ENCODE results near the gene IGSF3. TPM values are rescaled to one million over a fixed set of nuclear protein-coding genes. Genes with fewer than 3 reads are reported as not detected.

Gene IGSF3
- total and polyA plus RNA-seq, 2 experiments from 2014 or later, result 7.3 to 37.8 TPM

DNA sequence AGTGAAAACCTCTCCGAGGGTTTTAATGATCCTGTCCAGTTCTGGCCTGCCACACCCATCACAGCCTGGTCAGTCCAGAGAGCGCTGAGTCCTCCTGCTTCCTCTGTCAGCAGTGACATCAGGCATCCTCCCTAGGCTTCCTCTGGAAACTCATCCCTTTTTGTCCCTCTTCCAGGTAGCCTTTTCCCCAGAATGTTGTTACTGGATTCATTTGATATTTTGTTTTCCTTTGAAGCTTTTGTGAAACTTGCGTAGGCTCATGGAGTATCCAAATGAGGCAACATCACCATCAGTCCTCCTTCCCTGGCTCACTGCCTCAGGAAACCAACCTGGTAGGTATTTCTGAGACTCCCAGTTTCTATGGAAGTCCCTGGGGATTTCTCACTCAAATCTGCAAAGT lies 27.0 kb upstream of the IGSF3 start:
- Histone ChIP-seq H3K27ac (ENCODE audit: low read depth) (no peak overlapping the region), H3K36me3 (ENCODE audit: insufficient read depth) (no peaks in the 10 kb centered on the region), H3K27me3 (ENCODE audit: insufficient read depth) (no peaks in the 10 kb centered on the region), H3K4me3 (no peak overlapping the region), H3K79me2 (replicated peaks; ENCODE audit: insufficient read depth) (no peaks in the 10 kb centered on the region), H3K4me2 (no peak overlapping the region), H4K20me1 (replicated peaks; ENCODE audit: insufficient read depth) (no peaks in the 10 kb centered on the region), H3K4me1 (ENCODE audit: insufficient read depth) (peaks cover 24% of the 10 kb centered on the region), H3F3A (replicated peaks; ENCODE audit: low read depth) (no peaks in the 10 kb centered on the region), H3K9me2 (ENCODE audit: insufficient read depth) (no peaks in the 10 kb centered on the region), H2AFZ (no peak overlapping the region)
- Mint-ChIP-seq H3K27ac (no peak overlapping the region), H3K4me3 (no peak overlapping the region), H3K4me1 (peaks cover 41% of the 10 kb centered on the region), H3K9me3 (no peaks in the 10 kb centered on the region), H3K36me3 (ENCODE audit: low read depth) (no peaks in the 10 kb centered on the region), H3K27me3 (ENCODE audit: insufficient read depth, low read depth, poor library complexity) (peaks cover 11% of the 10 kb centered on the region)
- ATAC-seq (no peak), DNase-seq (ENCODE audit: low spot score) (no peak)
- no peak for TF ChIP-seq ZNF114 (CRISPR knock-in tag; IDR thresholded peaks at IDR 0.05)
- no peak for TF ChIP-seq EZH2phosphoT487 (IDR thresholded peaks at IDR 0.05; ENCODE audit: unreplicated experiment)
- TF ChIP-seq ZNF331 (CRISPR knock-in tag; IDR thresholded peaks at IDR 0.05; ENCODE audit: low read depth), result no peak
- no peak for TF ChIP-seq NANOG (IDR thresholded peaks at IDR 0.05; ENCODE audit: borderline replicate concordance)
- no peak for TF ChIP-seq STAT1 (IDR thresholded peaks at IDR 0.05; ENCODE audit: unreplicated experiment)
- no peak for TF ChIP-seq ETS1 (IDR thresholded peaks at IDR 0.05)
- TF ChIP-seq POLR2AphosphoS5 (IDR thresholded peaks at IDR 0.05; ENCODE audit: low read depth), result no peak
- TF ChIP-seq CREB1 (CRISPR knock-in tag; IDR thresholded peaks at IDR 0.05; ENCODE audit: low read depth), result no peak
- no peak for TF ChIP-seq REST (IDR thresholded peaks at IDR 0.05; ENCODE audit: unreplicated experiment)
- TF ChIP-seq ZNF462 (CRISPR knock-in tag; IDR thresholded peaks at IDR 0.05), result no peak
- TF ChIP-seq EZH2 (IDR thresholded peaks at IDR 0.05; ENCODE audit: low read depth, unreplicated experiment), result no peak
- no peak for TF ChIP-seq JUNB (IDR thresholded peaks at IDR 0.05; ENCODE audit: unreplicated experiment)
